Measurements from ENCODE around the gene CARD11. TPM values are rescaled to one million over a fixed set of nuclear protein-coding genes. Genes with fewer than 3 reads are reported as not detected.
A peak's percentile ranks its signal among the peaks of the same experiment; 100 is the strongest.

CARD11 gene
- total and polyA plus RNA-seq, 2 of the 13 experiments (the other 11 are each of a cell fraction or from before 2014, with no cell fraction given): 0.04 TPM; not detected in 1

DNA sequence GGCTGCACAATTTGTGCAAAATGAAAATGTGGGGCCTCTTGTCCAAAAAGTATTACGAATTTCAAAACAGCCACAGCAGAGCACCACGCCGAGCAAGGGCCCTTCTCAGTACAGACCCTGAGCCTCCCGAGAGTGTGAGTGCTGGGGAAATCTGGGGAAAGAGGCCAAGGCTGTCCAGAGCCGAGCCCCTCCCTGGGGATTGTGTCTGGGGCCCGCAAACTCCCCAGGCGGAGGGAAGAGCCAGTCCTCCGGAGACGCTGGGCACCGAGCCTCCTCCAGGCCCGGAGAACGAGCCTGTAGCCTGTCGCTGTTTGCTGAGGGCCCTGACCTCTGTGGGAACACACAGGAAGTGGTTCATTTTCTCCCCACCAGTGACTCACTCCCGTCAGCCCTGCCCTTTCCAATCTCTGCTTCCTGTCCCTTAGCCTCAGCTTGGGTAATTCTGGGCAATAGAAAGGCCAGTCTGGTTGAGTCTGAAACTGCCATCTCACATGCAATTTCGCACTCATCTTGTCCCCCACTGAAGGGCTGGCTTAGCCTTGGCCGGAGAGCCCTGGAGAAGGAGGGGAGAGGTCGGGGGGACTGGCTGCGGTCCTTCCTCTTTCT lies 180.1 kb downstream of the CARD11 start (continued):
- TF ChIP-seq, protein P1, sequence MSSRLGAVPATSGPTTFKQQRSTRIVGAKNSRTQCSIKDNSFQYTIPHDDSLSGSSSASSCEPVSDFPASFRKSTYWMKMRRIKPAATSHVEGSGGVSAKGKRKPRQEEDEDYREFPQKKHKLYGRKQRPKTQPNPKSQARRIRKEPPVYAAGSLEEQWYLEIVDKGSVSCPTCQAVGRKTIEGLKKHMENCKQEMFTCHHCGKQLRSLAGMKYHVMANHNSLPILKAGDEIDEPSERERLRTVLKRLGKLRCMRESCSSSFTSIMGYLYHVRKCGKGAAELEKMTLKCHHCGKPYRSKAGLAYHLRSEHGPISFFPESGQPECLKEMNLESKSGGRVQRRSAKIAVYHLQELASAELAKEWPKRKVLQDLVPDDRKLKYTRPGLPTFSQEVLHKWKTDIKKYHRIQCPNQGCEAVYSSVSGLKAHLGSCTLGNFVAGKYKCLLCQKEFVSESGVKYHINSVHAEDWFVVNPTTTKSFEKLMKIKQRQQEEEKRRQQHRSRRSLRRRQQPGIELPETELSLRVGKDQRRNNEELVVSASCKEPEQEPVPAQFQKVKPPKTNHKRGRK (CRISPR knock-in tag; IDR thresholded peaks at IDR 0.05): no peak
- peak; percentile 40 for TF ChIP-seq TEAD3 (CRISPR knock-in tag; optimal IDR thresholded peaks at IDR 0.05; ENCODE audit: borderline replicate concordance)
- no peak for TF ChIP-seq ZNF547 (CRISPR knock-in tag; IDR thresholded peaks at IDR 0.05)
- TF ChIP-seq TP53 (CRISPR knock-in tag; conservative IDR thresholded peaks at IDR 0.05): no peak
- TF ChIP-seq NR2C2 (CRISPR knock-in tag; IDR thresholded peaks at IDR 0.05; ENCODE audit: borderline replicate concordance): peak; percentile 99
- TF ChIP-seq, protein P2, sequence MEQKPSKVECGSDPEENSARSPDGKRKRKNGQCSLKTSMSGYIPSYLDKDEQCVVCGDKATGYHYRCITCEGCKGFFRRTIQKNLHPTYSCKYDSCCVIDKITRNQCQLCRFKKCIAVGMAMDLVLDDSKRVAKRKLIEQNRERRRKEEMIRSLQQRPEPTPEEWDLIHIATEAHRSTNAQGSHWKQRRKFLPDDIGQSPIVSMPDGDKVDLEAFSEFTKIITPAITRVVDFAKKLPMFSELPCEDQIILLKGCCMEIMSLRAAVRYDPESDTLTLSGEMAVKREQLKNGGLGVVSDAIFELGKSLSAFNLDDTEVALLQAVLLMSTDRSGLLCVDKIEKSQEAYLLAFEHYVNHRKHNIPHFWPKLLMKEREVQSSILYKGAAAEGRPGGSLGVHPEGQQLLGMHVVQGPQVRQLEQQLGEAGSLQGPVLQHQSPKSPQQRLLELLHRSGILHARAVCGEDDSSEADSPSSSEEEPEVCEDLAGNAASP (CRISPR knock-in tag; IDR thresholded peaks at IDR 0.05; ENCODE audit: borderline replicate concordance): peak; percentile 79; the same call in 1 of the 2 replicates
- TF ChIP-seq, protein P3, sequence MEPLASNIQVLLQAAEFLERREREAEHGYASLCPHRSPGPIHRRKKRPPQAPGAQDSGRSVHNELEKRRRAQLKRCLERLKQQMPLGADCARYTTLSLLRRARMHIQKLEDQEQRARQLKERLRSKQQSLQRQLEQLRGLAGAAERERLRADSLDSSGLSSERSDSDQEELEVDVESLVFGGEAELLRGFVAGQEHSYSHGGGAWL (CRISPR knock-in tag; IDR thresholded peaks at IDR 0.05): 0 out of 2 replicates have a peak, but pooled peaks have one; percentile 35
- TF ChIP-seq BHLHE40 (IDR thresholded peaks at IDR 0.05; ENCODE audit: low read length): no peak
- TF ChIP-seq ZNF644 (CRISPR knock-in tag; IDR thresholded peaks at IDR 0.05; ENCODE audit: low read depth): no peak
- peak; percentile 37; the same call in 1 of the 2 replicates for TF ChIP-seq CCDC6 (CRISPR knock-in tag; IDR thresholded peaks at IDR 0.05)
- TF ChIP-seq SIN3A (IDR thresholded peaks at IDR 0.05; ENCODE audit: borderline replicate concordance, low read depth, low read length): peak; percentile 62; the same call in 1 of the 2 replicates
- peak; percentile 54; the same call in 1 of the 2 replicates for TF ChIP-seq ZNF430 (CRISPR knock-in tag; IDR thresholded peaks at IDR 0.05)
- TF ChIP-seq SNAI1 (CRISPR knock-in tag; IDR thresholded peaks at IDR 0.05; ENCODE audit: borderline replicate concordance): no peak
- peak; percentile 55; the same call in 1 of the 2 replicates for TF ChIP-seq POGZ (CRISPR knock-in tag; IDR thresholded peaks at IDR 0.05)
- TF ChIP-seq POLR2AphosphoS5 (IDR thresholded peaks at IDR 0.05; ENCODE audit: low read depth, low read length): peak; percentile 86
- no peak for TF ChIP-seq MATR3 (CRISPR knock-in tag; IDR thresholded peaks at IDR 0.05)
- peak; percentile 30; the same call in 1 of the 2 replicates for TF ChIP-seq NCOA2 (CRISPR knock-in tag; IDR thresholded peaks at IDR 0.05)
- TF ChIP-seq ZNF224 (CRISPR knock-in tag; IDR thresholded peaks at IDR 0.05): no peak
- TF ChIP-seq MEIS1 (CRISPR knock-in tag; IDR thresholded peaks at IDR 0.05; ENCODE audit: borderline replicate concordance): 0 out of 2 replicates have a peak, but pooled peaks have one; percentile 27
- TF ChIP-seq CBX1 (IDR thresholded peaks at IDR 0.05; ENCODE audit: low read depth): peak; percentile 51
- TF ChIP-seq, protein P4, sequence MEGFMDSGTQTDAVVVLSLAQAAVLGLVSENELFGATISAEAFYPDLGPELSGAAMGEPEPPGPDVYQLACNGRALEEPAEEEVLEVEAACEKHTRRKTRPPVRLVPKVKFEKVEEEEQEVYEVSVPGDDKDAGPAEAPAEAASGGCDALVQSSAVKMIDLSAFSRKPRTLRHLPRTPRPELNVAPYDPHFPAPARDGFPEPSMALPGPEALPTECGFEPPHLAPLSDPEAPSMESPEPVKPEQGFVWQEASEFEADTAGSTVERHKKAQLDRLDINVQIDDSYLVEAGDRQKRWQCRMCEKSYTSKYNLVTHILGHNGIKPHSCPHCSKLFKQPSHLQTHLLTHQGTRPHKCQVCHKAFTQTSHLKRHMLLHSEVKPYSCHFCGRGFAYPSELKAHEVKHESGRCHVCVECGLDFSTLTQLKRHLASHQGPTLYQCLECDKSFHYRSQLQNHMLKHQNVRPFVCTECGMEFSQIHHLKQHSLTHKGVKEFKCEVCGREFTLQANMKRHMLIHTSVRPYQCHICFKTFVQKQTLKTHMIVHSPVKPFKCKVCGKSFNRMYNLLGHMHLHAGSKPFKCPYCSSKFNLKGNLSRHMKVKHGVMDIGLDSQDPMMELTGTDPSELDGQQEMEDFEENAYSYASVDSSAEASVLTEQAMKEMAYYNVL (CRISPR knock-in tag; IDR thresholded peaks at IDR 0.05; ENCODE audit: borderline replicate concordance): no peak
- TF ChIP-seq ETV5 (CRISPR knock-in tag; IDR thresholded peaks at IDR 0.05; ENCODE audit: borderline replicate concordance): peak; percentile 98
- TF ChIP-seq MED13 (CRISPR knock-in tag; IDR thresholded peaks at IDR 0.05): peak; percentile 41; the same call in 1 of the 2 replicates
- TF ChIP-seq, protein P5, sequence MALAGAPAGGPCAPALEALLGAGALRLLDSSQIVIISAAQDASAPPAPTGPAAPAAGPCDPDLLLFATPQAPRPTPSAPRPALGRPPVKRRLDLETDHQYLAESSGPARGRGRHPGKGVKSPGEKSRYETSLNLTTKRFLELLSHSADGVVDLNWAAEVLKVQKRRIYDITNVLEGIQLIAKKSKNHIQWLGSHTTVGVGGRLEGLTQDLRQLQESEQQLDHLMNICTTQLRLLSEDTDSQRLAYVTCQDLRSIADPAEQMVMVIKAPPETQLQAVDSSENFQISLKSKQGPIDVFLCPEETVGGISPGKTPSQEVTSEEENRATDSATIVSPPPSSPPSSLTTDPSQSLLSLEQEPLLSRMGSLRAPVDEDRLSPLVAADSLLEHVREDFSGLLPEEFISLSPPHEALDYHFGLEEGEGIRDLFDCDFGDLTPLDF (CRISPR knock-in tag; IDR thresholded peaks at IDR 0.05): no peak
- TF ChIP-seq HNRNPUL1 (IDR thresholded peaks at IDR 0.05; ENCODE audit: low read depth, low read length): no peak
